ENCODE measurements around the gene CAMK2N2. TPM values are rescaled to one million over a fixed set of nuclear protein-coding genes. Genes with fewer than 3 reads are reported as not detected.

CAMK2N2 gene
- polyA plus RNA-seq, 1 donor (not counting 4 experiments of a cell fraction or from before 2014, with no cell fraction given), result 0.18 TPM

DNA sequence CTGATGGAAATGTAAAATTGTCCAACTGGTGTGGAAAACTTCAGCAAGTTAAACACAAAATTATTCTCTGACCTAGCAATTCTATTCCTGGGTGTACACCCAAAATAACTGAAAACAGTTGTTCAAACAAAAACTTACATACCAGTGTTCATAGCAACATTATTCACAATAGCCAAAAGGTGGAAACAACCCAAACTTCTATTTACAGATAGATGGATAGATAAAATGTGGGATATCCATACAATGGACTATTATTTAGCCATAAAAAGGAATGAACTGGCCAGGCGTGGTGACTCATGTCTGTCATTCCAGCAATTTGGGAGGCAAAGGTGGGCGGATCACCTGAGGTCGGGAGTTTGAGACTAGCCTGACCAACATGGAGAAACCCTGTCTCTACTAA is 38.8 kb downstream of the CAMK2N2 start:
- H2AFZ ChIP-seq (ENCODE audit: control insufficient read depth, low read length), result no peak overlapping the region
- dilution Hi-C loops (cut with MboI; ENCODE audit: extremely low pct_ligation_motif_present, low sequenced_read_pairs), result no loop called here
- FAIRE-seq (no peak), DNase-seq (ENCODE audit: low read depth, low spot score) (no peak)
- H3K27ac ChIP-seq (ENCODE audit: control insufficient read depth, insufficient read depth, low read length), result no peak overlapping the region
- H3K79me2 ChIP-seq (ENCODE audit: control insufficient read depth, insufficient read depth, low read length), result no peaks in the 10 kb centered on the region
- H3K9me3 ChIP-seq (ENCODE audit: control insufficient read depth, low read depth, low read length), result no peaks in the 10 kb centered on the region
- no peaks in the 10 kb centered on the region for H3K36me3 ChIP-seq (ENCODE audit: control insufficient read depth in 2 of 2, extremely low read depth in 1 of 2, insufficient read depth in 2 of 2, low read length in 2 of 2)
- H3K9ac ChIP-seq (ENCODE audit: control insufficient read depth, extremely low read depth, insufficient read depth, low read length), result no peak overlapping the region
- H3K4me1 ChIP-seq (ENCODE audit: control insufficient read depth, extremely low read depth, insufficient read depth, low read length), result no peaks in the 10 kb centered on the region
- peaks cover 5% of the 10 kb centered on the region for H3K27me3 ChIP-seq (ENCODE audit: control insufficient read depth, extremely low read depth, insufficient read depth, low read length)
- H3K4me2 ChIP-seq (ENCODE audit: control insufficient read depth, extremely low read depth, insufficient read depth, low read depth, low read length), result no peak overlapping the region
- H3K4me3 ChIP-seq (ENCODE audit: control insufficient read depth in 2 of 3, extremely low read depth in 1 of 3, insufficient read depth in 2 of 3, low read depth in 1 of 3, low read length in 3 of 3), result no peak overlapping the region
- TF ChIP-seq CTCF (optimal IDR thresholded peaks at IDR 0.05 in 1 of 3, IDR thresholded peaks at IDR 0.05 in 1 of 3, conservative IDR thresholded peaks at IDR 0.05 in 1 of 3; ENCODE audit: extremely low read depth in 1 of 3, insufficient read depth in 2 of 3, low read length in 3 of 3), result no peak
- no peak for TF ChIP-seq EZH2 (IDR thresholded peaks at IDR 0.05; ENCODE audit: low read length)
- no peaks in the 10 kb centered on the region for H4K20me1 ChIP-seq (ENCODE audit: control insufficient read depth, extremely low read depth, insufficient read depth, low read length)
- H3K9me1 ChIP-seq (ENCODE audit: control insufficient read depth, extremely low read depth, insufficient read depth, low read length), result no peaks in the 10 kb centered on the region

GRCh38 chr3:184218814-184219213 is 42.5 kb downstream of the CAMK2N2 start:
- DNase-seq (ENCODE audit: low read depth, low spot score), result no peak
- H4K20me1 ChIP-seq (ENCODE audit: control insufficient read depth, extremely low read depth, insufficient read depth, low read length), result no peaks in the 10 kb centered on the region
- no peak overlapping the region for H2AFZ ChIP-seq (ENCODE audit: control insufficient read depth, low read length)
- H3K4me2 ChIP-seq (ENCODE audit: control insufficient read depth, extremely low read depth, insufficient read depth, low read depth, low read length), result no peak overlapping the region
- no peaks in the 10 kb centered on the region for H3K79me2 ChIP-seq (ENCODE audit: control insufficient read depth, insufficient read depth, low read length)
- TF ChIP-seq EZH2 (IDR thresholded peaks at IDR 0.05; ENCODE audit: low read length) (no peak), CTCF (optimal IDR thresholded peaks at IDR 0.05 in 1 of 3, IDR thresholded peaks at IDR 0.05 in 1 of 3, conservative IDR thresholded peaks at IDR 0.05 in 1 of 3; ENCODE audit: extremely low read depth in 1 of 3, insufficient read depth in 2 of 3, low read length in 3 of 3) (no peak)
- no peak overlapping the region for H3K9ac ChIP-seq (ENCODE audit: control insufficient read depth, extremely low read depth, insufficient read depth, low read length)
- no peaks in the 10 kb centered on the region for H3K9me1 ChIP-seq (ENCODE audit: control insufficient read depth, extremely low read depth, insufficient read depth, low read length)
- H3K36me3 ChIP-seq (ENCODE audit: control insufficient read depth in 2 of 2, extremely low read depth in 1 of 2, insufficient read depth in 2 of 2, low read length in 2 of 2), result no peaks in the 10 kb centered on the region
- no peaks in the 10 kb centered on the region for H3K4me1 ChIP-seq (ENCODE audit: control insufficient read depth, extremely low read depth, insufficient read depth, low read length)
- no peak for FAIRE-seq
- dilution Hi-C loops (cut with MboI; ENCODE audit: extremely low pct_ligation_motif_present, low sequenced_read_pairs), result no loop called here
- no peak overlapping the region for H3K27ac ChIP-seq (ENCODE audit: control insufficient read depth, insufficient read depth, low read length)
- H3K9me3 ChIP-seq (ENCODE audit: control insufficient read depth, low read depth, low read length), result no peaks in the 10 kb centered on the region
- H3K27me3 ChIP-seq (ENCODE audit: control insufficient read depth, extremely low read depth, insufficient read depth, low read length), result no peaks in the 10 kb centered on the region
- H3K4me3 ChIP-seq (ENCODE audit: control insufficient read depth in 2 of 3, extremely low read depth in 1 of 3, insufficient read depth in 2 of 3, low read depth in 1 of 3, low read length in 3 of 3), result no peak overlapping the region

Measured in keratinocyte (primary cell).